IMR-90 (cell line): ENCODE data around the gene SORD. TPM values are rescaled to one million over a fixed set of nuclear protein-coding genes. Genes with fewer than 3 reads are reported as not detected.

ENCODE experiments used
- ATAC-seq: fragments of 200-7000 bp; cut with Tn5 transposase; 2 replicates; pipeline ENCODE4 v1.9.1; 2020; ENCODE audit warnings: low read depth, mild to moderate bottlenecking, moderate library complexity
- BruUV-seq: library from RNA; stranded (reverse); fragments of 400-500 nt; replicated peaks from 2 replicates; lab custom pipeline; 2021; lab: Mats Ljungman, UMichigan
- CTCF ChIA-PET: fragments of 300-600 bp; formaldehyde crosslinking; extraction: SDS; loops from one replicate; lab custom pipeline; 2021; ENCODE audit warnings: antibody characterized with exemption; lab: Yijun Ruan, JAX
- POLR2A ChIA-PET: fragments of 300-600 bp; sonication (Branson Sonifier 250); formaldehyde crosslinking; loops from one replicate; lab custom pipeline; 2022; ENCODE audit warnings: antibody characterized with exemption; ENCODE audit not compliant: unreplicated experiment; lab: Charles Lee
- DNase-seq: peaks from one replicate; pipeline ENCODE4 v3.0.0; 2013
- H2AFZ ChIP-seq: replicated peaks from 2 replicates; pipeline ENCODE3; 2013; ENCODE audit warnings: low read length, mild to moderate bottlenecking; ENCODE audit not compliant: poor library complexity
- H2AK5ac ChIP-seq: 2 replicates; pipeline ENCODE4 v1.6.1; 2013; ENCODE audit warnings: low read depth, low read length, inconsistent platforms
- H2AK9ac ChIP-seq: replicated peaks from 2 replicates; pipeline ENCODE3; 2013; ENCODE audit warnings: mild to moderate bottlenecking, low read depth, low read length, moderate library complexity; ENCODE audit not compliant: poor library complexity
- H2BK120ac ChIP-seq: 2 replicates; pipeline ENCODE4 v1.6.1; 2013; ENCODE audit warnings: low read depth, low read length, inconsistent platforms
- H2BK15ac ChIP-seq: 3 replicates; pipeline ENCODE4 v1.6.1; 2013; ENCODE audit warnings: low read depth, low read length, inconsistent platforms
- H2BK20ac ChIP-seq: 2 replicates; pipeline ENCODE4 v1.6.1; 2013; ENCODE audit warnings: low read depth, mild to moderate bottlenecking, inconsistent platforms, low read length, moderate library complexity
- H2BK5ac ChIP-seq: 2 replicates; pipeline ENCODE4 v1.6.1; 2013; ENCODE audit warnings: mild to moderate bottlenecking, low read depth, low read length, inconsistent platforms; ENCODE audit not compliant: poor library complexity, severe bottlenecking
- H3K14ac ChIP-seq: replicated peaks from 2 replicates; pipeline ENCODE4 v1.6.1; 2013; ENCODE audit warnings: low read depth, low read length, inconsistent platforms
- H3K18ac ChIP-seq: 2 replicates; pipeline ENCODE4 v1.6.1; 2013; ENCODE audit warnings: low read depth, low read length, control low read depth
- H3K23ac ChIP-seq: 2 replicates; pipeline ENCODE4 v1.6.1; 2013; ENCODE audit warnings: low read depth, low read length, inconsistent platforms
- H3K27ac ChIP-seq: 2 replicates; pipeline ENCODE4 v1.5.1; 2013; ENCODE audit warnings: mild to moderate bottlenecking, control low read depth, low read length; ENCODE audit not compliant: insufficient read depth
- H3K27me3 ChIP-seq: 2 replicates; pipeline ENCODE4 v1.6.1; 2013; ENCODE audit warnings: low read length; ENCODE audit not compliant: control insufficient read depth, insufficient read depth
- H3K36me3 ChIP-seq: 2 replicates; pipeline ENCODE4 v1.6.1; 2013; ENCODE audit warnings: low read length, mixed read lengths; ENCODE audit not compliant: control insufficient read depth, insufficient read depth
- H3K4ac ChIP-seq: 2 replicates; pipeline ENCODE4 v1.6.1; 2013; ENCODE audit warnings: low read depth, low read length, inconsistent platforms
- H3K4me1 ChIP-seq: 2 replicates; pipeline ENCODE4 v1.6.1; 2013; ENCODE audit warnings: low read length, mixed read lengths; ENCODE audit not compliant: control insufficient read depth, insufficient read depth
- H3K4me2 ChIP-seq: 2 replicates; pipeline ENCODE4 v1.6.1; 2013; ENCODE audit warnings: low read depth, mild to moderate bottlenecking, control low read depth, low read length, moderate library complexity
- H3K4me3 ChIP-seq: 2 replicates; pipeline ENCODE4 v1.5.1; 2013; ENCODE audit warnings: low read depth, mild to moderate bottlenecking, control low read depth, low read length, moderate library complexity; ENCODE audit not compliant: insufficient read depth
- H3K56ac ChIP-seq: 2 replicates; pipeline ENCODE4 v1.6.1; 2013; ENCODE audit warnings: low read length, inconsistent platforms; ENCODE audit not compliant: insufficient read depth; ENCODE audit errors: extremely low read depth
- H3K79me1 ChIP-seq, 2 experiments: 2 replicates each; pipeline ENCODE4 v1.6.1; 2013; ENCODE audit warnings: low read length in 2 of 2, inconsistent platforms in 1 of 2, low read depth in 1 of 2
- H3K9ac ChIP-seq: 2 replicates; pipeline ENCODE4 v1.6.1; 2013; ENCODE audit warnings: low read depth, low read length, control low read depth
- H3K9me1 ChIP-seq: 2 replicates; pipeline ENCODE4 v1.6.1; 2013; ENCODE audit warnings: low read length, inconsistent platforms; ENCODE audit not compliant: insufficient read depth
- H3K9me3 ChIP-seq: 2 replicates; pipeline ENCODE4 v1.6.1; 2013; ENCODE audit warnings: low read length; ENCODE audit not compliant: control insufficient read depth, insufficient read depth
- H4K20me1 ChIP-seq: 2 replicates; pipeline ENCODE4 v1.6.1; 2013; ENCODE audit warnings: low read length, inconsistent platforms; ENCODE audit not compliant: insufficient read depth
- H4K5ac ChIP-seq: 2 replicates; pipeline ENCODE4 v1.6.1; 2013; ENCODE audit warnings: mild to moderate bottlenecking, low read depth, low read length, control low read depth
- H4K8ac ChIP-seq, 2 experiments: 2 replicates each; pipeline ENCODE4 v1.6.1; 2013; ENCODE audit warnings: low read depth in 2 of 2, low read length in 2 of 2, control low read depth in 1 of 2, inconsistent platforms in 1 of 2
- H4K91ac ChIP-seq: 2 replicates; pipeline ENCODE4 v1.6.1; 2013; ENCODE audit warnings: low read depth, low read length, inconsistent platforms; ENCODE audit not compliant: insufficient read depth
- BHLHE40 ChIP-seq: fragments of 150-350 bp; IDR thresholded peaks from 2 replicates; pipeline ENCODE4 v1.6.1; 2016; ENCODE audit warnings: mild to moderate bottlenecking, low read depth, low read length
- CEBPB ChIP-seq: IDR thresholded peaks from 2 replicates; pipeline ENCODE4 v1.6.1; 2012; ENCODE audit warnings: low read depth, low read length, improper control_type of control experiment
- CTCF ChIP-seq: conservative IDR thresholded peaks from 2 replicates; pipeline ENCODE4 v1.5.1; 2012; ENCODE audit warnings: mild to moderate bottlenecking, low read depth, low read length, improper control_type of control experiment
- MAFK ChIP-seq: IDR thresholded peaks from 2 replicates; pipeline ENCODE4 v1.6.1; 2012; ENCODE audit warnings: low read depth, low read length, improper control_type of control experiment
- MAZ ChIP-seq: IDR thresholded peaks from 2 replicates; pipeline ENCODE4 v1.6.1; 2012; ENCODE audit warnings: low read depth, mild to moderate bottlenecking, low read length, improper control_type of control experiment, moderate library complexity, borderline replicate concordance
- MXI1 ChIP-seq: IDR thresholded peaks from 2 replicates; pipeline ENCODE4 v1.6.1; 2012; ENCODE audit warnings: low read depth, mild to moderate bottlenecking, low read length, moderate library complexity, borderline replicate concordance
- NFE2L2 ChIP-seq: fragments of 150-350 bp; IDR thresholded peaks from 2 replicates; pipeline ENCODE4 v1.6.1; 2016; ENCODE audit warnings: low read depth, mild to moderate bottlenecking, low read length
- RAD21 ChIP-seq: IDR thresholded peaks from 2 replicates; pipeline ENCODE4 v1.6.1; 2012; ENCODE audit warnings: low read length, improper control_type of control experiment
- RFX5 ChIP-seq: IDR thresholded peaks from 2 replicates; pipeline ENCODE4 v1.8.0; 2012; ENCODE audit warnings: low read depth, mild to moderate bottlenecking, low read length, moderate library complexity
- SMC3 ChIP-seq: fragments of 150-350 bp; IDR thresholded peaks from 2 replicates; pipeline ENCODE4 v1.6.1; 2016; ENCODE audit warnings: low read depth, mild to moderate bottlenecking, antibody characterized with exemption, low read length, moderate library complexity
- USF2 ChIP-seq: fragments of 150-350 bp; IDR thresholded peaks from 2 replicates; pipeline ENCODE4 v1.6.1; 2017; ENCODE audit warnings: mild to moderate bottlenecking, antibody characterized with exemption, low read length, low read depth
- WGBS, 2 experiments: methylation state at CpG; one replicate each; pipeline versions ENCODE4 v1.1.5 to v1.1.7; 2013; ENCODE audit warnings: missing lambda C conversion rate in 2 of 2; ENCODE audit not compliant: insufficient read length in 1 of 2; ENCODE audit errors: extremely low coverage in 2 of 2; 5-methylcytosine and 5-hydroxymethylcytosine counted together
- dilution Hi-C: fragments of 300-500 bp; cut with HindIII; formaldehyde crosslinking; loops from one replicate; pipeline ENCODE4 v1.14.3; 2018; ENCODE audit warnings: low sequenced_read_pairs; ENCODE audit not compliant: unreplicated experiment
- in situ Hi-C: fragments of 300-500 bp; cut with MboI; formaldehyde crosslinking; loops from 3 replicates; pipeline ENCODE4 v1.14.3; 2019; ENCODE audit warnings: low sequenced_read_pairs, inconsistent platforms, mixed read lengths
- intact Hi-C: fragments of 100-400 bp; cut with micrococcal nuclease; formaldehyde crosslinking; loops from 2 replicates; pipeline ENCODE4 v1.10.0; 2022
- polyA plus RNA-seq, 3 experiments: library from polyadenylated mRNA; depleted of rRNA; stranded (reverse); fragments of >200 nt; gene quantifications; 2 replicates each; pipeline ENCODE4 v1.2.3, GENCODE V29; 2012; ENCODE audit warnings: low replicate concordance in 1 of 3
- total RNA-seq: library from RNA; depleted of rRNA; stranded (reverse); fragments of >200 nt; gene quantifications from 2 replicates; pipeline ENCODE4 v1.2.3, GENCODE V29; 2012

The SORD gene
- total and polyA plus RNA-seq, 2 of the 4 experiments (the other 2 are of a cell fraction): 27.6 to 34.2 TPM

- BruUV-seq: no TSS peak
- H3K9ac ChIP-seq: no peak overlapping the region
- peaks cover 9% of the 10 kb centered on the region for H3K9me1 ChIP-seq
- no peak overlapping the region for H4K8ac ChIP-seq
- dilution Hi-C loops (no loop called here), in situ Hi-C loops (loop anchor here (5.0 kb wide), 1 partner anchor 159 kb away; no protein-coding TSS in a partner anchor), intact Hi-C loops (loop anchor here (5.0 kb wide), 1 partner anchor 159 kb away; no protein-coding TSS in a partner anchor)
- H2BK15ac ChIP-seq: no peak overlapping the region
- H3K9me3 ChIP-seq: no peaks in the 10 kb centered on the region
- CTCF ChIA-PET: no interaction called here
- ATAC-seq (no peak), DNase-seq (no peak)
- H3K27ac ChIP-seq: no peak overlapping the region
- no CpG with 5 or more reads among the region's 5 CpGs for WGBS, 2 experiments
- no peak overlapping the region for H3K4me3 ChIP-seq
- no peak overlapping the region for H3K4me2 ChIP-seq
- no peak overlapping the region for H3K18ac ChIP-seq
- H3K23ac ChIP-seq: no peak overlapping the region
- no peak overlapping the region for H2BK5ac ChIP-seq
- H2BK120ac ChIP-seq: no peak overlapping the region
- H3K36me3 ChIP-seq: peaks cover 7% of the 10 kb centered on the region
- H3K4ac ChIP-seq: no peak overlapping the region
- H4K20me1 ChIP-seq: peaks cover 4% of the 10 kb centered on the region; the same call in 1 of the 2 replicates
- H2AK5ac ChIP-seq: no peak overlapping the region
- TF ChIP-seq CTCF (no peak), SMC3 (no peak), BHLHE40 (no peak), MAFK (no peak), NFE2L2 (no peak), MAZ (no peak), RAD21 (no peak), RFX5 (no peak), USF2 (no peak), MXI1 (no peak), CEBPB (no peak)
- no peak overlapping the region for H2AK9ac ChIP-seq
- no peak overlapping the region for H4K5ac ChIP-seq
- H3K14ac ChIP-seq: no peak overlapping the region
- POLR2A ChIA-PET: no interaction called here
- H4K91ac ChIP-seq: no peak overlapping the region
- peaks cover 3 to 13% of the 10 kb centered on the region in 2 experiments; a peak in 2 of 4 replicates for H3K79me1 ChIP-seq
- no peak overlapping the region for H3K56ac ChIP-seq
- H3K4me1 ChIP-seq: peaks cover 4% of the 10 kb centered on the region; the same call in 1 of the 2 replicates
- no peak overlapping the region for H2BK20ac ChIP-seq
- no peaks in the 10 kb centered on the region for H3K27me3 ChIP-seq
- no peak overlapping the region for H2AFZ ChIP-seq
These were observed 3.7 kb downstream of the SORD start for GRCh38 chr15:45026651-45027190.
